Measurements from ENCODE around the gene KLHDC7A.
"Not testable (repeated sequence)": the region's sequence is repeated elsewhere in the genome, so short reads cannot be mapped to it uniquely, and the experiment has no call there.

The KLHDC7A gene

DNA sequence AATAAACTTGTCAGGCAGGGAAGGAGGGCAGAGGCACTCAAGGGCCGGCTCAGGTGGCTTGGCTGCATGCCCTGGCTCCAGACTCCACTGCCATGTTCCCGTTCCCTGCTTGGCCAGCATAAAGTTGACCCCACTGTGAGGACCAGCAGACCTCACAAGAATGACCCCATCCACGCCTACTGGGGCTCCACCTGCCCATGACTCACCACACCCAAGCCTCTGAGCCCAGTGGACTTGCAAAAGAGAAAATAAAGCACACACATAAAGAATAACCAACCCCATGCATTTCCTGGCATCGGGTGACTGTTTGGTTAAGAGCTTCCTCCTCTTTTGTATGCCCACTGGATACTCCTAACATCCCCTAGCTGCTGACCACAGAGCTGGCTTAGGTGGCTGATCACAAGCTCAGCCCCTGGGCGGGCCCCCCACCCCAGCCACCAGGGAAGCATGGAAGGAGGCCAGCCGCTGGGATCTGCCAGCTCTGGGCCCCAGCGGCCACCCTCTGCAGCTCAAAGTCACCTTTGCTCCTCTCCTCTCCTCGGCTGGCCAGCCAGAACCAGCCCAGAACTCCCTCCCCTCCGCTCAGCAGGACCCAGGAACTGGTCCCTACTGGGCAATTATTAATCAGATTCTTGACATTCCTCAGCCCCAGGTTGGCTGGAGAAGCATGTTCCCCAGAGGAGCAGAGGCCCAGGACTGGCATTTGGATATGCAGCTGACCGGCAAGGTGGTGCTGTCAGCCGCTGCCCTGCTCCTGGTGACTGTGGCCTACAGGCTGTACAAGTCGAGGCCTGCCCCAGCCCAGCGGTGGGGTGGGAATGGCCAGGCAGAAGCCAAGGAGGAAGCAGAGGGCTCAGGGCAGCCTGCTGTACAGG, at the start of gene KLHDC7A:
Gene KLHDC7A, plus strand, starts transcription at position 616 of the 875 bp plus-strand sequence. Its CDS starts 52 bp downstream, at position 668.
- no peak for DNase-seq

DNA sequence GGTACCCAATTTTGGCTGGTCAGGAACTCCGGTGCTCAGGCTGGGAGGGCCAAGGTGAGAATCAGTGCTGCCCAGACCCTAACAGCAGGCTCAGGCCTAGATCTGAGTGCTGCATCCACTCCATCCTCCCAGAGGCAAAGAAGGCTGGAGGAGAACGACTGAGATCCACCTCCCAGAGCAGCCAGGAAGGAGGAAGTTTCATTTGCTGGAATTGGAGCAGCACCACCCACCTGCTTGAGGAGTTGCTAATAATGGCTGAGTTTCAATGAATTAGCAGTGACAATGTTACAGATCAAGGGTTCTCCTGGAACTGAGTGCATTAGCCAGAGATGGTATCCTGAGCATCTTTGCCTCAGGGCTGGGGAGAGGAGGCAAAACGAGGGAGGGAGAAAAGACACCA, 46.7 kb upstream of the KLHDC7A start:
- no peak for DNase-seq

DNA sequence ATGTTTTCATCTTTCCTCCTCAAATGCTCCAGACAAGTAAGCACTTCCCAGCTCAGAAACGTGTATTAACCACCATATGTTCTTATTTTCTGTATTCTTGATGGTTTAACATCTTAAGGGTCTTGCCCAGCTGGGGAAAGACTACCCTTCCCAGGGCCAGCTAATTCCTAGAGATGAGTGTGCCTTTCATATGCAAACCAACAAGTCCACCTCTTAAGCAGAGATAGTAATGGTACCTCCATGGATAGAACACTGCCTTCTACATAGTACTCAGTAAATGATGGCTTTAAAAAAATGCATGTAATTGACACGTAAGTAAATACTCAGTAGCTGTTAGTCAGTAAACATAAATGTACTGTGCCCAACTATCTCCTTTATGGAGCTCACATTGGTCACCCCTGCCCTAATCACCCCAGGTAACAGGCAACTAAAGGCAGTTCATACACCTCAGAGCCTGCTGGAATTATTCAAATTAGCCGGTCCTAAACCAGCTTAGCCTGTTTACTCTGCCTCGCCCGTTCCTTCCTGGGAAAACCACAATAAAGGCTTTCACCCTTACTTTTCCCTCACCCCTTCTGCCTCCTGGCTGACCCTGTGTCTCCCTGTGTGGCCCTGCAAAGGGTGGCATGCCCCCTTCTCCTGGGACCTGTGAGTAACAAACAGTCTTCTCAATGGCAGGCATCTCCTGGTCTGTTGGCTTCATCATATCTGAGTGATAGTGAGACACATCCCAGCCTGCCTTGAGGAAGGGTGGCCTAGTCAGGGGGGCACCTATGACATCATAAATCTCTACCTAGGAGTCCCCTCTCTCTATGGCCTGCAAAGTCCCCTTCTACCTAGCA, 40.1 kb upstream of the KLHDC7A start:
- DNase-seq: no peak

DNA sequence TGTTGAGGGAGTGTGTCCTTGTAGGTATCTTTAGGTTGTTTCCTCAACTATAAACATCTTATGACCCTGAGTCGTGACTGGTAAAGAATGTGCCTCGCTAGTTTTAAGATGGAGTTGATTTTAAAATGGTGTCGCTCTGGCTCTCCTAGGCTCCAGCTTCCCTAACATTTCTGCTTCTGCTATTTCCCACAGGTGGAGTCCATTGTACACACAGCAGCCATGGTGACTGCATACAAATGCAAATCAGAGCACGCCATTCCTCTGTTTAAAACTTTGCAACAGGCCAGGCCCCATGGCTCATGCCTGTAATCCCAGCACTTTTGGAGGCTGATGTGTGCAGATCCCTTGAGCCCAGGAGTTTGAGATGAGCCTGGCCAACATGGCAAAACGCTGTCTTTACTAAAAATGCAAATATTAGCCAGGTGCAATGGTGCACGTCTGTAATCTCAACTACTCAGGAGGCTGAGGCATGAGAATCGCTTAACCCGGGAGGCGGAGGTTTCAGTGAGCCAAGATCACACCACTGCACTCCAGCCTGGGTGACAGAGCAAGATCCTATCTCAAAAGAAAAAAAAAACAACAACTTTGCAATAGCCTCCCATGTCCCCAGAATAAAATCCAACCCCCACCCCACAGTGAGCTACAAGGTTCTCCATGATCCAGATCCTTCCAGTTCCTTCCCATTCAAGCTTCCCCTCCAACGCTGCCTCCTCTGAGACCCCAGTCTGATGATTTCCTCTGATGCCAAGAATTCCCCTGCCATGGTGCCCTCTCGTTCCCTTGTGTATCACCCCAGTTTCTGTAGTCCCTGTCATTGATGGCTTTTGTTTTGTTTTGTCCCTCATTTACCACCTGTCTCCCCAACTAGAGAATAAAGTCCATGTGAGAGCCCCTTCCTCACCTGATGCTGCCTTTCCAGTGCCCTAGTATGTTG, 36.9 kb upstream of the KLHDC7A start:
- no peak for DNase-seq

DNA sequence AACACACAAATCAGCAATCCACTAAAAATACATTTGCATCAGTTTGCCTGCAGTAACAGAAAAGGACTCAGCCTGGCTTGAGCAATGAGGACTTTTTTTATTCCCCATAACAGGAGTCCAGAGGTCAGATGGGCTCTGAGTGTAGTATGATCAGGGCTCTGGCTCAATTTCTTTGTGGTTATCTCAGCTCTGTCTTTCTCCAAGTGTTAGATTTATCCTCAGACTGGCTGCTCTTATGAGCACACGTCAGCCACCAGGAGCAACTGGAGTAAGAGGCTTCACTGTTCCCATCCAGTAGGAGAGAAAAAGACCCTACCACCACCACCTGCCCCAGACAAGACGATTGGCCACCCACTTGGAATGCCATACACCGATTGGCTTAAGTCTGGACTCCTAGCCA, 36.2 kb upstream of the KLHDC7A start:
- no peak for DNase-seq

DNA sequence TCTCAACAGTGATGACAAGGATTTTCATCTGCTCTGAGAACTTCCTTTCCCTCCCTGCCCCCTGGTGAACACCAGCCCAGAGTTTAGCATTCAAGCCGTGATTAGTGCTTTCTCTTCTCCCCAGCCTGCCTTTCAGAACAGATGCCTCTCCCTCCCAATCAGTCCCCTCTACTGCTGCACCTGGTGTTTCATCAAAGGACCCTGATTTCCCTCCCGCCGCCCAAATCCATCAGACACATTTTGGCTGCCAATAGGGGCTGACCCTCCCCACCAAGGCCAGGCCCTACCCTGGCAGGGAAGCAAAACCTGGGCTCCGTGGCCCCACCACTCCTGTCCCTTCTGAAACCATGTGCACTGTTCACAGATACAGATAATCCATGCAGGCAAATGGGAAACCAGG, 34.0 kb upstream of the KLHDC7A start:
- no peak for DNase-seq

DNA sequence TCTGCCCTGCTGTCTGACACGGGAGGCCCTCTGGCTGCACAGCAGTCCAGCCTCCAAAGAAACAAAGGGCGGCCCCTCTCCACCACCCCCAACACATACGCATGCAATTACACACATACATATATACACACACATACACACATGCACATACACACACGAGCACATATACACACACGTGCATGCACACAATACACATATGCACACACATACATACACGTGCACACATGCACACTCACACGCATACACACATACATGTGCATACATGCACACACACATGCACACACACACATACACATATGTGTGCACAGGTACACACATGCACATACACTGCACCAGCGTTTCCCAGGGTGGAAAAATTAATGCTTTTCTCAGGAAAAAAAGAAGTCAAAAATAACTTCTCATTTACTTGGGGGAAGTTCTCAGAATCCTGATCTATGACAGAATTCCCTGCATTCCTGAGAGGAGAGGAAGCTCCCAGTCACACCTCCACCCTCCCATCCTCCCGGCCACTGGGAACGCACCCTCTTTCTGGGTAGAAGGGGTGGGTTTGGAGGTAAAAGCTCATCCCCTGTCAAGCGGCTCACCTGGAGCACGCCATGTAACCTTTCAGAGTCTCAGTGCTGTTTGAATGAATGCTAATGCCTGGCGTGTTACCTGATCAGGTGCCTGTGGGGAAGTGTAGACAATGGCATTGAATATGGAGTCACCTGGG, 33.1 kb upstream of the KLHDC7A start:
- DNase-seq: no peak

DNA sequence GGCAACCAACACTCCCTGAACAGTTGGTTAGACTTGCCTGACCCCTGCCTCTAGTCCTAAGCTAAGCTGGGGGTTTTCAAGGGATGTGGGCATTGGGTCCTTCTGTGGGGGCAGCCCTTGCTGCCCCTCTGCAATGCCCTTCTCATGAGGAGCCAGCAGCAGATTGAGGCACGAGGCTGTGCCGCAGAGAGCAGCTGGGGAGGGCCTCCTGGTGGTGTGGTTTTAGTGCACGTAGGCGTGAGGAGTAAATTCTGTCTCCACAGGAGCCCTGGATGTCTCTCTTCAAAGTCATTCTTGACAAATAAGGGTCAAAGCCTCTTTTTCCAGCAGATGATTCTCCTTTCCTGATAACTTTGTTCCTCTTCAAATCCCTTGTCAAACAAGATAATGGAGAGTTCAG, 31.8 kb upstream of the KLHDC7A start:
- DNase-seq: no peak

DNA sequence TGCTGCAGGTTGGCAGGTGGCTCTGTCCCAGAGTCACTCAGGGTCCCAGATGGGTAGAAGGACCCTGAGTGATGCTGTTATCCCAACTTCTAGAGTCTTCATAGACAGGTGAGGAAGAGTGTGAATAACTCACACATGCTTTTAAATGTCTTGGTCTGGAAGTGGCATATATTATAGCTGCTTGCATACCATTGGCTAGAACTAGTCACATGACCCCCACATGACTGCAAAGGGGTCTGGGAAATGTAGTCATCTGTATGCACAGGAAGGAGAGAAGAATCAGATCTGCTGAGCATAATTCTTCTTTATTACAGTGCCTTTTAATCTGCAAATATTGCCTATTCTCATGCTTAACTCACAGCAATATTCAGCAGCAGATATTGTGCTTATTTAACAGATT, 28.2 kb upstream of the KLHDC7A start:
- DNase-seq: no peak

DNA sequence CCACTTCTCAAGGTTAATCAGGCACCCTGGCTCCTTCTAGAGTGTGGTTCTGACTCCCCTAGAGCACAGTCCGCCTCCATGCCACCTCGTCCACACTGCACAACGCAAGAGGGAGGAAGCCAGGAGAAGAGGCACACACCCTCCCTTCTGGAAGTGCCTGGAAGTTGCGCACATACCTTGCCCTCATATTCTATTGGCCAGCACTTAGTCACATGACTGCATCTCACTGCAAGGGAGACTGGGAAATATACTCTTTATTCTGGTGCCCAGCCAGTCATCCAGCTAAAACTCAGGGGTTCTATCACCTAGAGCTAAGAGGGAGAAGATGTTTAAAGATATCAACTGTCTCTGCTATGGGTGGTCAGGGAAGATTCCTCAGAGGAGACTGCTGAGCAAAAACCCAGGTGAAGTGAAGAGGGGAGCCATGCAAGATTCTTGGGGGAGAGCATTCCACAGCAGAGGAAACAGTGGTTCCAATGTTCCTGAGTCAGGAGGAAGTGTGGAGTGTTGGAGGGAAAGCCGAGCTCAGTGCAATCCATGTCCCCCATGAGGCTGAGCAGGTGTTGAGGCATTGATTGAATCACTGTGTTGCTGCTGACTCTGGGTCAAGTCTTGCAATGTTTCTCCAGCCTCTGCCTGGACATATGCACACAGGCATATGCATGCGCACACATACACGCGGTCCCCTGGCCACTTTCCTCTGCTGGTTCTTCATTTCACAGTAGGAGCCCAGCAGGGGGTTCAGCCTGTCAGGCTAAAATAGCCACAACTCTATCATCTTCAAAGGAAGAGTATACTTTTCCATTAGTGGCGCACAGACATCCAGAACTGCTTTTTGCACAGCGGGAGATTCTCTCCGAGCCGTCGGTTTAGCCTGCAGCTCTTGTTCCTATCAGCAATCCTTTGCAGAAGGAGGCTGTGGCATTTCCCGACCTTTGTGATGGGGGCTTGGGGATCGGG, 22.3 kb upstream of the KLHDC7A start:
- DNase-seq: no peak

DNA sequence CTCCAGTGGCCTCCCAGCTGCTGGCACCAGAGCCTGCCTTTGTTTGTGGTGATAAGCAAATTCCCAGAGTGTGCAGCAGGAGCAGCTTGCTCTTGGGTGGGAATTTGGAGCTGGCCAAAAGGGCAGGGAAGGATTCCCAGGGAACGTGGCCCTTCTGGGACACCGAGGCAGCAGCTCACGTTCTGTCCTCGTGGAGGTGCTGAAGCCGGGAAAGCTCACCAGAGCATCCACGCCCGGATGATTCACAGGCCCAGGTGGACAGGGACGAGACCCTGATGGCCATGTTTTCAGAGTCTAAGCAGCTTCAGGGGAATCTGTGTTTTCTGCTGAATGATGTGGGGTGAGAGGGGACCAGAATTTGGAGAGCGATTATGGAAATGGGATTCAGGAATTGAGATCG, 19.1 kb upstream of the KLHDC7A start:
- no peak for DNase-seq

DNA sequence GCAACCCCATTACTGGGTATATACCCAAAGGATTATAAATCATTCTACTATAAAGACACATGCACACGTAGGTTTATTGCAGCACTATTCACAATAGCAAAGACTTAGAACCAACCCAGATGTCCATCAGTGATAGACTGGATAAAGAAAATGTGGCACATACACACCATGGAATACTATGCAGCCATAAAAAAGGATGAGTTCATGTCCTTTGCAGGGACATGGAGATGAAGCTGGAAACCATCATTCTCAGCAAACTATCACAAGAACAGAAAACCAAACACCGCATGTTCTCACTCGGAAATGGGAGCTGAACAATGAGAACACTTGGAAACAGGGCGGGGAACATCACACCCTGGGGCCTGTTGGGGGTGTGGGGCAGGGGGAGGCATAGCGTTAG, 18.2 kb upstream of the KLHDC7A start:
- not testable (repeated sequence) for DNase-seq

DNA sequence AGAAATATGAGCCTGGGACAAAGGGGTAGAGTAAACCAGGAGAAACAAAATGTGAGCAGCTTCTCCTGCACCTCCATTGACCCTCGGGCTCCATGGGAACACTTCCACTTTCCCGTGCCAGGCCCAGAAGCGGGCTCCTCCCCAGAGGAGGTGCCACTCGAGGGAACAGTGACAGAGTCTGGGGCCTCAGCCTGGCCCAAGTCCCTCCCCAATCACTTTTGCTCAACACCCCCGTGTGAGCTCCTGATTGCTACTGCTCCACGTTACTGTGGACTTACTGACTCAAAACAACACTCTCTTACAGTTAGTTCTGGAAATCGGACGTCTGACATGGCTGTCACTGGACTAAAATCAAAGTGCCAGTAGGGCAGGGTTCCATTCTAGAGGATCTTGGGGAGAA, 17.7 kb upstream of the KLHDC7A start:
- DNase-seq: no peak

DNA sequence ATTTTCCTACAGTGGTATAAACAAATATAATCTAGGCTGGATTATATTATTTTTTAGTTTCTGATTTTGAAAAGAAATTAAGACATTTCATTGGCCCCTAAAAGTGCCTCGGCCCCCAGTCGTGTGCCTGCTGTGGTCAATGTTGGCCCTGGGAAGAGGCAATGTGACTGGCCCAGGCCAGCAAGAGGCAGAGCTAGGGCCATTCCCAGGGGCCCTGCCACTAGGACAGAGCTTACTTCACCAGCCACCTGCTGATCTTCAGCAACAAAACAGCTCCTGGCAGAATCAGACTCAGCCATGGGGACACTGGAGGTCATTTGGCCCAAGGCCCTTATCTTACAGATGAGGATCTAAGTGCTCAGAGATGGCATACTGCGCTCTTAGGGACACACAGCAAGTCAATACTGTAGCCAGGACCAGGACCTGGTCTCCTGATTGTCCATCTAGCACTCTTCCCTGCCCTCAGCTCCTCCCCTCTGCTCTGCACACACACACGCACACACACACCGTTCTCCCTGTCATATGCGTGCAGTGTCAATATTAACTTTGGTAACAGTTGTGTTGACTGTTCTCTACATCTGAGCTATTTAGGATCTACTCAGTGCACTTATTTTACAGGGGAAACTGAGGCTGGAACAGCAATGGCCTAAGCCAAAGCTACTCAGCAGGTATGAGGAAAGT, 16.6 kb upstream of the KLHDC7A start:
- DNase-seq: no peak

DNA sequence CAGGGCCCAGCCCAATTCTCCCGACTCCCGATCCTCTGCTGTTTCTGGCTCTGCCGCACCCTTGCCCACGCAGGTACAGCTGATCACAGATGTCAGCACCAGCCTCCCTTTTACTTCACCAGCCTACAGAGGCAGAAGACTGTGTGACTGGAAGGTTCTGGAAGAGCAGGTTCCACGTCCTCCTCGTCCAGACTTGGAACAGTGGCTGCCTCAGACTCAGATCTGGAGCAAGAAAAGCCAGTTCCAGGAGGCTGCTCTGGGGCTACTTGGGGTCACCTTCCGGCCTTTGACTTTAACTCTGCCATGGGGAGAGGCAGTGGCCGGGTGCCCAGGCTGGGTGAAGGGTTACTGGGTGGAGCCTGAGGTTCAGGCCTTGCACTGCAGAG, 16.1 kb upstream of the KLHDC7A start:
- DNase-seq: no peak

DNA sequence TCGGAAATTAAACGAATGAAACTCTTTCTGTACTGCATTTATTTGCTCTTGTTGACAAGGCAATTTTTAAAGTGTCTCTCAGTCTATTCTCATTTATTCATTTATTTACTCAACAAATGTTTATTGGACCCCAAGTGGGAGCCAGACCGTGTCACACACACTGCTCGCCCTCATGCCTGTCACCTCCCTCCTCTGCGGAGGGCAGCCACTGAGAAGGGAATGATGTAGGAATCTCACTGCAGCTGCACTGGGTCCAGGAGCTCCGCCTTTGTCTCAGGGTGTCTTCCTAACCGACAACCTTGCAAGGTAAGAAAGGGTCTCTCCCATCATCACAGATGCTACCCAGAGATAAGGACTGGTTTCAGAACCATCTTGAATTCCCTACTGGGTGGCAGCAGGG, 14.1 kb upstream of the KLHDC7A start:
- DNase-seq: no peak

DNA sequence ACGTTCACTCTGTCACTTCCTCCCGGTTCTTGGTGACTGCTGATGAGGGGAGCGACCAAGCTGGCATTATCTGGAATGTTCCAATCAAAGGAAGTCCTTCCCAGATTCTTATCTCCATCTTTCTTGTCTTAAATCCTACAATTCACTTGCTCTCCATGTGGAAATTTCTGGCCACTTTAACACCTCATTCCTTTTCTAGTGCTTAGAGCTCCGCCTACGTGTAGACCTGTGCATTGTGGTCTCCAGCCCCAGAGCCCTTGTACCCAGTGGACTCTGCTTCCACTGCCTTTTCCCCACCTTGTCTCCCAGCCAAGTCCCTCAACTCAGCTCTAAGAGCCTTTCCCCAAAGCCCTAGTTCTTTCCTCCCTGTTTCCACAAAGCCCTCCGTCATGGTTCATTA, 12.2 kb upstream of the KLHDC7A start:
- no peak for DNase-seq

DNA sequence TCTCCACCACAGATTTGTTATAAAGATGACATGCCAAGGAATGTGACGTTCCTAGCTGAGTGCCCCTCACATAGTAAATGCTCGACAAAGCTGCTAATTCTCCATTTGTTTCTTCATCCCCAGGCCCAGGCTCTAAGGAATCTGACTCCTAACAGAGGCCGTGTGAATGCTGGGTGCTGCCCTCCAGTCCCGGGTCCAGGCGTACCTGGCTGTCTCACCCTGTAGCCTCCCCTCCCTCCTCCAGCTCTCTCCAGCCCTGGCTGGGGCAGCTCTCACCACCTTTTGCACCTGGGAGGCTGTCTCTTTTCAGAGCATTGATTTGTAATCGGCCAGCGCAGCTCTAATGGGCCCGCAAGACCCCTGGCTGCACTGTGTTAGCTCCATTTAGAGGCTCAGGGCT, 11.2 kb upstream of the KLHDC7A start:
- no peak for DNase-seq

DNA sequence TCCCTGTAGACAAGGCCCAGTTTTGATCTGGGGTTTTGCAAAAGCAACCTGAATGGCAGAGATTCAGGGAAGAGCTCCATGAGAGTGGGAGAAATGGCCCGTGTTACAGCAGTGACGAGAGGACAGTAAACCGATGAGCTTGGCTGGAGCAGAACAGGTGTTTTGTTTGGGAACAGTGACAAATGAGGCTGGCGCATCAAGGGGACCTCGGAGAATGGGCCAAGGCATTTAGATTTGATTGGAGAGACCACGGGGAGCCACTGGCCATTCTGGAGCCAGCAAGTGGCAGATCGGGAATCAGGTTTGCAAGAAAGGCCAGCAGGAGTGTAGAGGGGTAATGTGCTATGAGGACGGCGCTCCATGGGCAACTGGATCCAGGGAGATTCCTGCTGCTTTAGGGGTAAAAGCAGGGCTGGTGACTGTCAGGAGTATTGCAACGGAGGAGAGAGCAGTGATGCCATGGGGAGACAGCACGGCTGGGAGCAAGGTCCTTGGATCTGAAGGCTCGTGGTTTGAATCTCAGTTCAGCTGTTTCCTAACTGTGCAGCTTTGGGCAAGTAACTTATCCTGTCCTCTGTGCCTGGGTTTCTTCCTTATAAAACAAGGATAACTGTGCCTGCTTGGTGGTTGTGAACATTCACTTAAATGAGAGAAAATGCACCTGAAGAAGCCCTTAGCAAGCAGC, 9.9 kb upstream of the KLHDC7A start:
- DNase-seq: no peak

All from COR-L47 (cell line).